Progenitor cell of endocrine pancreas (in vitro differentiated cells): ENCODE results near the gene THEM5. TPM values are rescaled to one million over a fixed set of nuclear protein-coding genes. Genes with fewer than 3 reads are reported as not detected.

Experiments used
- DNase-seq: peaks from one replicate; pipeline ENCODE4 v3.0.0; 2021; ENCODE audit warnings: low spot score; ENCODE audit not compliant: unreplicated experiment
- H3K27ac Mint-ChIP-seq: 2 replicates; pipeline ENCODE4 v1.8.0; 2021; ENCODE audit warnings: mild to moderate bottlenecking, moderate library complexity, mixed read lengths
- H3K27me3 Mint-ChIP-seq: 2 replicates; pipeline ENCODE4 v1.8.0; 2021; ENCODE audit warnings: mixed read lengths
- H3K36me3 Mint-ChIP-seq: 2 replicates; pipeline ENCODE4 v1.8.0; 2022; ENCODE audit warnings: mixed read lengths; ENCODE audit not compliant: insufficient read depth
- H3K4me1 Mint-ChIP-seq: 2 replicates; pipeline ENCODE4 v1.8.0; 2021; ENCODE audit warnings: low read depth, mixed read lengths
- H3K4me3 Mint-ChIP-seq: 2 replicates; pipeline ENCODE4 v1.8.0; 2021; ENCODE audit warnings: low read depth, mild to moderate bottlenecking, moderate library complexity, mixed read lengths
- H3K9me3 Mint-ChIP-seq: 2 replicates; pipeline ENCODE4 v1.8.0; 2021; ENCODE audit warnings: low read depth, mixed read lengths
- CTCF ChIP-seq: fragments of 200-600 bp; sonication (generic); IDR thresholded peaks from one replicate; pipeline ENCODE4 v1.5.0; 2021; ENCODE audit warnings: antibody characterized with exemption, mild to moderate bottlenecking; ENCODE audit not compliant: unreplicated experiment
- total RNA-seq: library from RNA; stranded (reverse); gene quantifications from 2 replicates; pipeline ENCODE4 v1.2.1, GENCODE V29; 2021

The THEM5 gene
- total RNA-seq, 1 donor from 2014 or later, result not detected

- peaks cover 21% of the 10 kb centered on the region for H3K4me1 Mint-ChIP-seq
- DNase-seq, result peak; percentile 62
- no peaks in the 10 kb centered on the region for H3K9me3 Mint-ChIP-seq
- peak within 1 kb of the TSS; percentile 78 for H3K4me3 Mint-ChIP-seq
- H3K36me3 Mint-ChIP-seq, result no peaks in the 10 kb centered on the region
- H3K27ac Mint-ChIP-seq, result peak within 1 kb of the TSS; percentile 98
- TF ChIP-seq CTCF, result no peak
- peaks cover 28% of the 10 kb centered on the region for H3K27me3 Mint-ChIP-seq
Measured at GRCh38 chr1:151839457-151840403, 13.8 kb downstream of the THEM5 start, which contains the start of gene C2CD4D. Gene C2CD4D (minus strand): TSS chr1:151839820. CDS start chr1:151838989, 831 bp downstream.

GRCh38 chr1:151839082-151839412, 14.5 kb downstream of the THEM5 start:
- peak overlapping the region; percentile 78 for H3K4me3 Mint-ChIP-seq
- no peaks in the 10 kb centered on the region for H3K36me3 Mint-ChIP-seq
- no peak for DNase-seq
- peaks cover 28% of the 10 kb centered on the region for H3K27me3 Mint-ChIP-seq
- H3K27ac Mint-ChIP-seq, result peak overlapping the region; percentile 84
- no peak for TF ChIP-seq CTCF
- H3K4me1 Mint-ChIP-seq, result peaks cover 21% of the 10 kb centered on the region
- no peaks in the 10 kb centered on the region for H3K9me3 Mint-ChIP-seq

- Mint-ChIP-seq H3K27ac (peak overlapping the region; percentile 84), H3K4me3 (peak overlapping the region; percentile 52), H3K36me3 (no peaks in the 10 kb centered on the region), H3K4me1 (peaks cover 21% of the 10 kb centered on the region), H3K27me3 (peaks cover 28% of the 10 kb centered on the region), H3K9me3 (no peaks in the 10 kb centered on the region)
- no peak for DNase-seq
- no peak for TF ChIP-seq CTCF
Measured at GRCh38 chr1:151838222-151839081, 15.1 kb downstream of the THEM5 start.

GRCh38 chr1:151837884-151838221, 15.7 kb downstream of the THEM5 start:
- Mint-ChIP-seq H3K4me1 (peaks cover 21% of the 10 kb centered on the region), H3K4me3 (no peak overlapping the region), H3K36me3 (no peaks in the 10 kb centered on the region), H3K27ac (no peak overlapping the region), H3K9me3 (no peaks in the 10 kb centered on the region), H3K27me3 (peaks cover 28% of the 10 kb centered on the region)
- DNase-seq, result no peak
- TF ChIP-seq CTCF, result no peak

- Mint-ChIP-seq H3K27ac (no peak overlapping the region), H3K36me3 (no peaks in the 10 kb centered on the region), H3K27me3 (peaks cover 30% of the 10 kb centered on the region), H3K9me3 (no peaks in the 10 kb centered on the region), H3K4me1 (peaks cover 21% of the 10 kb centered on the region), H3K4me3 (peak overlapping the region; percentile 6)
- DNase-seq, result no peak
- no peak for TF ChIP-seq CTCF
Measured at GRCh38 chr1:151837197-151837596, 16.3 kb downstream of the THEM5 start.
